B cell (primary cell): Measurements from ENCODE around the gene AMFR. TPM values are rescaled to one million over a fixed set of nuclear protein-coding genes. Genes with fewer than 3 reads are reported as not detected.

ENCODE experiments used
- ATAC-seq: fragments of 200-7000 bp; cut with Tn5 transposase; one replicate; pipeline ENCODE4 v1.10.0; 2021; ENCODE audit warnings: low read depth, mild to moderate bottlenecking, moderate number of reproducible peaks, moderate library complexity
- CTCF ChIA-PET: fragments of 350-600 bp; sonication (Branson Sonifier 250); formaldehyde crosslinking; loops from one replicate; lab custom pipeline; 2021; ENCODE audit warnings: antibody characterized with exemption, inconsistent platforms; lab: Charles Lee
- POLR2A ChIA-PET: fragments of 350-600 bp; sonication (Branson Sonifier 250); formaldehyde crosslinking; loops from one replicate; lab custom pipeline; 2021; ENCODE audit warnings: antibody characterized with exemption; lab: Charles Lee
- DNase-seq: peaks from one replicate; pipeline ENCODE4 v3.0.0; 2013
- H2AFZ ChIP-seq: 2 replicates; pipeline ENCODE4 v1.6.1; 2012; ENCODE audit warnings: mild to moderate bottlenecking, low read depth, low read length; ENCODE audit not compliant: insufficient read depth, poor library complexity, severe bottlenecking
- H3K27ac ChIP-seq, 2 donors: 1 replicate in 1 of 2; 2 replicates in 1 of 2; pipeline ENCODE4 v1.5.1; 2012 to 2013; ENCODE audit warnings: low read length in 2 of 2, mild to moderate bottlenecking in 2 of 2, moderate library complexity in 1 of 2
- H3K27me3 ChIP-seq, 4 experiments: fragments of 200-600 bp in 1 of 4; sonication (generic) in 1 of 4; replicated peaks in 1 of 4; 1 replicate in 2 of 4; 2 replicates in 2 of 4; pipeline versions ENCODE4 v1.6.1 to v1.7.0; 2013 to 2016; ENCODE audit warnings: low read length in 3 of 4, mild to moderate bottlenecking in 2 of 4, mixed read lengths in 1 of 4, moderate library complexity in 1 of 4; ENCODE audit not compliant: insufficient read depth in 4 of 4, control insufficient read depth in 3 of 4; ENCODE audit errors: control extremely low read depth in 1 of 4
- H3K36me3 ChIP-seq, 2 experiments: replicated peaks in 1 of 2; 1 replicate in 1 of 2; 2 replicates in 1 of 2; pipeline versions ENCODE4 v1.6.1 to v1.7.1; 2013; ENCODE audit warnings: low read length in 1 of 2; ENCODE audit not compliant: insufficient read depth in 2 of 2, control insufficient read depth in 1 of 2; ENCODE audit errors: control extremely low read depth in 1 of 2, extremely low read depth in 1 of 2
- H3K4me1 ChIP-seq, 2 donors: fragments of 200-600 bp in 1 of 2; sonication (generic) in 1 of 2; 1 replicate in 1 of 2; 2 replicates in 1 of 2; pipeline versions ENCODE4 v1.5.1 to v1.6.1; 2013 to 2017; ENCODE audit warnings: low read length in 2 of 2; ENCODE audit not compliant: control insufficient read depth in 2 of 2, insufficient read depth in 2 of 2
- H3K4me2 ChIP-seq: replicated peaks from 2 replicates; pipeline ENCODE3; 2012; ENCODE audit warnings: mild to moderate bottlenecking, low read depth, low read length; ENCODE audit not compliant: poor library complexity, severe bottlenecking
- H3K4me3 ChIP-seq, 5 experiments: fragments of 200-600 bp in 1 of 5; sonication (generic) in 1 of 5; 1 replicate in 3 of 5; 2 replicates in 2 of 5; pipeline versions ENCODE4 v1.5.1 to v1.7.0; 2011 to 2016; ENCODE audit warnings: low read length in 4 of 5, mild to moderate bottlenecking in 4 of 5, low read depth in 2 of 5, control low read depth in 1 of 5, moderate library complexity in 1 of 5; ENCODE audit not compliant: insufficient read depth in 1 of 5; ENCODE audit errors: control extremely low read depth in 1 of 5, extremely low read depth in 1 of 5
- H3K79me2 ChIP-seq: fragments of 200-600 bp; sonication (generic); one replicate; pipeline ENCODE4 v1.6.0; 2016; ENCODE audit warnings: low read length; ENCODE audit not compliant: control insufficient read depth, insufficient read depth
- H3K9ac ChIP-seq: fragments of 200-600 bp; sonication (generic); 2 replicates; pipeline ENCODE4 v1.6.1; 2017; ENCODE audit warnings: mild to moderate bottlenecking, low read length, moderate library complexity
- H3K9me3 ChIP-seq, 3 donors: one replicate each; pipeline versions ENCODE4 v1.6.1 to v1.7.1; 2013; ENCODE audit warnings: low read length in 2 of 3; ENCODE audit not compliant: control insufficient read depth in 2 of 3, insufficient read depth in 1 of 3; ENCODE audit errors: control extremely low read depth in 1 of 3
- H4K20me1 ChIP-seq: 2 replicates; pipeline ENCODE4 v1.6.0; 2012; ENCODE audit warnings: mild to moderate bottlenecking, low read length; ENCODE audit not compliant: insufficient read depth, control insufficient read depth, poor library complexity, severe bottlenecking
- H3K27ac Mint-ChIP-seq: one replicate; pipeline ENCODE4 v1.8.0; 2021; ENCODE audit warnings: mixed read lengths
- H3K27me3 Mint-ChIP-seq: one replicate; pipeline ENCODE4 v1.8.0; 2021; ENCODE audit warnings: mixed read lengths
- H3K4me1 Mint-ChIP-seq: one replicate; pipeline ENCODE4 v1.8.0; 2021; ENCODE audit warnings: mixed read lengths
- H3K4me3 Mint-ChIP-seq: one replicate; pipeline ENCODE4 v1.8.0; 2021; ENCODE audit warnings: mixed read lengths
- H3K9me3 Mint-ChIP-seq: one replicate; pipeline ENCODE4 v1.8.0; 2022; ENCODE audit warnings: mixed read lengths; ENCODE audit not compliant: insufficient read depth
- CTCF ChIP-seq: fragments of 200-600 bp; IDR thresholded peaks from one replicate; pipeline ENCODE4 v1.8.0; 2022; ENCODE audit warnings: antibody characterized with exemption, mild to moderate bottlenecking
- EZH2 ChIP-seq: IDR thresholded peaks from 2 replicates; pipeline ENCODE4 v1.6.1; 2012; ENCODE audit warnings: borderline replicate concordance, low read depth, mild to moderate bottlenecking, moderate library complexity, low read length; ENCODE audit not compliant: insufficient read depth, poor library complexity, severe bottlenecking
- WGBS: methylation state at CpG from one replicate; pipeline ENCODE4 v1.1.5; 2013; ENCODE audit warnings: missing lambda C conversion rate; ENCODE audit not compliant: insufficient coverage; 5-methylcytosine and 5-hydroxymethylcytosine counted together
- intact Hi-C: fragments of 100-400 bp; cut with micrococcal nuclease; formaldehyde crosslinking; loops from one replicate; pipeline ENCODE4 v1.10.0; 2022
- polyA plus RNA-seq: library from polyadenylated mRNA; depleted of rRNA; stranded (reverse); fragments of >200 nt; gene quantifications from 2 replicates; pipeline ENCODE4 v1.2.3, GENCODE V29; 2012
- total RNA-seq, 2 donors: library from RNA; stranded (reverse); fragments of 120-200 nt in 1 of 2; gene quantifications; 1 replicate in 1 of 2; 2 replicates in 1 of 2; pipeline versions ENCODE4 v1.2.3 to v1.2.4, GENCODE V29; 2013 to 2022

The AMFR gene
- total and polyA plus RNA-seq, 2 donors (not counting 1 experiment from before 2014, with no cell fraction given): 118 to 225 TPM

GRCh38 chr16:56450275-56450985, 25.1 kb upstream of the AMFR start:
- DNase-seq: no peak
- ChIA-PET CTCF (interaction anchor here (1.0 to 2.7 kb wide), 6 partner anchors 11 to 252 kb away, joined by 3 to 10 read pairs (median 4); no protein-coding TSS in a partner anchor), POLR2A (interaction anchor here (0.6 to 1.0 kb wide), 2 partner anchors 10 to 27 kb away, joined by 3 read pairs; no protein-coding TSS in a partner anchor)
- H3K27me3 Mint-ChIP-seq: no peaks in the 10 kb centered on the region
- no peaks in the 10 kb centered on the region for H3K9me3 Mint-ChIP-seq
- no peaks in the 10 kb centered on the region for H3K27me3 ChIP-seq
- H3K4me1 Mint-ChIP-seq: peaks cover 38% of the 10 kb centered on the region
- no peak for TF ChIP-seq CTCF
- TF ChIP-seq EZH2: no peak
- H3K36me3 ChIP-seq: peaks cover 4 to 20% of the 10 kb centered on the region in 2 experiments
- peak overlapping the region; percentile 93 for H2AFZ ChIP-seq
- ATAC-seq: no peak
- whole genome bisulfite sequencing: 0% methylated on average over 5 of the region's 18 CpGs
- intact Hi-C loops: loop anchor here (5.0 to 10.0 kb wide), 2 partner anchors 46 to 737 kb away; partner anchors contain the start of genes PSME3IP1 and RSPRY1
- peaks cover 24 to 28% of the 10 kb centered on the region in 2 donors for H3K4me1 ChIP-seq
- H3K9me3 ChIP-seq: no peaks in the 10 kb centered on the region
- H3K27ac Mint-ChIP-seq: peak overlapping the region; percentile 90
- H3K79me2 ChIP-seq: peaks cover 74% of the 10 kb centered on the region
- H3K27ac ChIP-seq: peak overlapping the region; percentile 43 to 71
- H3K4me3 Mint-ChIP-seq: peak overlapping the region; percentile 93
- H3K4me3 ChIP-seq: peak overlapping the region; percentile 68 to 88 (median 85)
- peaks cover 14% of the 10 kb centered on the region for H4K20me1 ChIP-seq
- peak overlapping the region; percentile 77 for H3K9ac ChIP-seq
- peak overlapping the region; percentile 83 for H3K4me2 ChIP-seq

GRCh38 chr16:56448005-56448404, 22.7 kb upstream of the AMFR start:
- H2AFZ ChIP-seq: no peak overlapping the region
- H3K4me2 ChIP-seq: no peak overlapping the region
- H3K27me3 Mint-ChIP-seq: no peaks in the 10 kb centered on the region
- H3K4me3 Mint-ChIP-seq: no peak overlapping the region
- H3K4me1 ChIP-seq: peaks cover 24 to 28% of the 10 kb centered on the region in 2 donors
- no peak overlapping the region for H3K27ac Mint-ChIP-seq
- no peak for ATAC-seq
- ChIA-PET POLR2A (no interaction called here), CTCF (no interaction called here)
- no peaks in the 10 kb centered on the region for H3K9me3 ChIP-seq
- H3K27me3 ChIP-seq: no peaks in the 10 kb centered on the region
- H3K36me3 ChIP-seq: peaks cover 5 to 23% of the 10 kb centered on the region in 2 experiments
- TF ChIP-seq CTCF (no peak), EZH2 (no peak)
- H3K27ac ChIP-seq: no peak overlapping the region
- no peak overlapping the region for H3K9ac ChIP-seq
- H3K4me1 Mint-ChIP-seq: peaks cover 35% of the 10 kb centered on the region
- no peaks in the 10 kb centered on the region for H3K9me3 Mint-ChIP-seq
- H3K79me2 ChIP-seq: peaks cover 80% of the 10 kb centered on the region
- intact Hi-C loops: no loop called here
- H3K4me3 ChIP-seq: no peak overlapping the region
- DNase-seq: no peak
- H4K20me1 ChIP-seq: peaks cover 14% of the 10 kb centered on the region
